ENCODE measurements around the gene WWOX. TPM values are rescaled to one million over a fixed set of nuclear protein-coding genes. Genes with fewer than 3 reads are reported as not detected.

Gene WWOX
- total RNA-seq, 1 donor from 2014 or later: 106 TPM

DNA sequence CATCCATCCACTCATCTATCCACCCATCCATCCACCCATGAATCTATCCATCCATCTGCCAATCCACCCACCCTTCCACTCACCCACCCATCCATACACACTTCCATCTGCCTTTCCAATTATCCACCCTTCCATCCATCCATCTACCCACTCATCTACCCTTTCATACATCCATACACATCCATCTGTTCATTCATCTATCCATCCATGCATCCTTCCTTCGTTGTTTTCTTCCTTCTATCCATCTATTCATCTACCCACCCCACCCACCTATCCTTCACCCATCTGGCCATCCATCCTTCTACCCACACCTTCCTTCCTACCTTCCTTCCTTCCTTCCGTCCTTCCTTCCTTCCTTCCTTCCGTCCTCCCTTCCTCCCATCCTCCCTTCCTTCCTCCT lies 106.1 kb downstream of the WWOX start:
- no peaks in the 10 kb centered on the region for H3K36me3 ChIP-seq
- no peaks in the 10 kb centered on the region for H3K27me3 ChIP-seq
- H3K9me3 ChIP-seq: no peaks in the 10 kb centered on the region
- no peak for DNase-seq (ENCODE audit: low spot score in 2 of 2)
- TF ChIP-seq, protein P1, sequence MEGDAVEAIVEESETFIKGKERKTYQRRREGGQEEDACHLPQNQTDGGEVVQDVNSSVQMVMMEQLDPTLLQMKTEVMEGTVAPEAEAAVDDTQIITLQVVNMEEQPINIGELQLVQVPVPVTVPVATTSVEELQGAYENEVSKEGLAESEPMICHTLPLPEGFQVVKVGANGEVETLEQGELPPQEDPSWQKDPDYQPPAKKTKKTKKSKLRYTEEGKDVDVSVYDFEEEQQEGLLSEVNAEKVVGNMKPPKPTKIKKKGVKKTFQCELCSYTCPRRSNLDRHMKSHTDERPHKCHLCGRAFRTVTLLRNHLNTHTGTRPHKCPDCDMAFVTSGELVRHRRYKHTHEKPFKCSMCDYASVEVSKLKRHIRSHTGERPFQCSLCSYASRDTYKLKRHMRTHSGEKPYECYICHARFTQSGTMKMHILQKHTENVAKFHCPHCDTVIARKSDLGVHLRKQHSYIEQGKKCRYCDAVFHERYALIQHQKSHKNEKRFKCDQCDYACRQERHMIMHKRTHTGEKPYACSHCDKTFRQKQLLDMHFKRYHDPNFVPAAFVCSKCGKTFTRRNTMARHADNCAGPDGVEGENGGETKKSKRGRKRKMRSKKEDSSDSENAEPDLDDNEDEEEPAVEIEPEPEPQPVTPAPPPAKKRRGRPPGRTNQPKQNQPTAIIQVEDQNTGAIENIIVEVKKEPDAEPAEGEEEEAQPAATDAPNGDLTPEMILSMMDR (IDR thresholded peaks at IDR 0.05): no peak
- H3K4me3 ChIP-seq: no peak overlapping the region
- H3K27ac ChIP-seq: no peak overlapping the region
- intact Hi-C loops (cut with DNase I): no loop called here
- no peaks in the 10 kb centered on the region for H3K4me1 ChIP-seq

DNA sequence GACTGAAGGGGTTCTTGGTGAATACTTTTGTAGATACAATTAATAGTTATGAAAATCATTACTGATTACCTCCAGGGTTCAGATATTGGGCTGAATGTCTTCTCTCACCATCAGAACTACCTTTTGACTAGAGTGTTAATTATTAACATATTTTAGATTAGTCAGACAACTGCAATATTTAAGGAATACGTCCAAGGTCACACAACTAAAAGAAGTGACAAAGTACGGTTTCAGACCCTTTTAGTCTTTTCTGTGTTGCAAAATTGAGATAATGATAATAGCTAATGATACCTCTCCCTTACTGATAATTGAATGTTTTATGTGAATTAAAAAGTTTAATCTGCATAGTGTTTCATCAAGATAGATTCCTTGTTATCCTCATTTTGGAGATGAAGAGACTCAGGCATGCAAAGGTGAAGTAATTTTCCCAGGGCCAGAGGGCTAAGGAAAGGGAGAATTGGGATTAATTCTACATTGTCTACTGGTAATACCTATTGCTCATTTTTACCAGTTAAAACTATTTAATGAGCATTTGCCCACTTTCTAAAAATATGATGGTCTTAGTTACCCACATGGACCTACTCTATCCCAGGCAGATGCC lies 107.3 kb downstream of the WWOX start:
- H3K27ac ChIP-seq: no peak overlapping the region
- H3K4me3 ChIP-seq: no peak overlapping the region
- no peaks in the 10 kb centered on the region for H3K9me3 ChIP-seq
- TF ChIP-seq, protein P1 (IDR thresholded peaks at IDR 0.05): no peak
- H3K4me1 ChIP-seq: no peaks in the 10 kb centered on the region
- no peaks in the 10 kb centered on the region for H3K36me3 ChIP-seq
- intact Hi-C loops (cut with DNase I): no loop called here
- no peaks in the 10 kb centered on the region for H3K27me3 ChIP-seq
- no peak for DNase-seq (ENCODE audit: low spot score in 2 of 2)

DNA sequence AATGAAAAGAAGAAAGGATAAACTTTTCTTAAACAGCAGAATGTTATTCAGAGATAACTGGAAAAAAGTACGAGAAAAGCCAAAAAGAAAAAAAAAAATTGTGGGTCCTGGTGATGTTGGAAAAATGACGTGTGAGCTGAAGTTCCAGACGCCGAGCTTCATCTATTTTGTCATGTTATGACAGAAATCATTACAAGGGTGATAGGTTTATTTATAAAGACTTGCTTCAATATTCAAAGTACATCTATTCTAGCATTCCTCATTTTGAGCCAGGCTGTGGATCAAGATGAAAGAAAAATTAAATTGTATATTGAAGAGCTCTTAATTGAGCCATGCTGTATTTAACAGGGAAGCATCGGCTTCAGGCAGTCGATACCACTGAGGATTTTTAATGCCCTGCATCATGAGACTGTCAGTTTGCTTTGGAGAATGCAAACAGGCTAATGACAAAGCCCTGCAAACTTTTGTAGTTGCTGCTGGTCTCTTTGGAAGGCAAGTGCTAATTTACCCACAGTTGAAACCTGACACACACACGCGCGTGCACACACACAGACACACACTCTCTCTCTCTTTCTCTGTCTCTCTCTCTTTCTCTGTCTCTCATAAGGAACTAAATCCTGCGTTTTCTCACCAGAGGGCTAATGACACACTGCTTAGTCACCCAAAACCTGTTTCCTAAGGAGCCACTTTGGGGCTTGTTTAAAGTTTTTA lies 110.7 kb downstream of the WWOX start:
- no peak overlapping the region for H3K27ac ChIP-seq

DNA sequence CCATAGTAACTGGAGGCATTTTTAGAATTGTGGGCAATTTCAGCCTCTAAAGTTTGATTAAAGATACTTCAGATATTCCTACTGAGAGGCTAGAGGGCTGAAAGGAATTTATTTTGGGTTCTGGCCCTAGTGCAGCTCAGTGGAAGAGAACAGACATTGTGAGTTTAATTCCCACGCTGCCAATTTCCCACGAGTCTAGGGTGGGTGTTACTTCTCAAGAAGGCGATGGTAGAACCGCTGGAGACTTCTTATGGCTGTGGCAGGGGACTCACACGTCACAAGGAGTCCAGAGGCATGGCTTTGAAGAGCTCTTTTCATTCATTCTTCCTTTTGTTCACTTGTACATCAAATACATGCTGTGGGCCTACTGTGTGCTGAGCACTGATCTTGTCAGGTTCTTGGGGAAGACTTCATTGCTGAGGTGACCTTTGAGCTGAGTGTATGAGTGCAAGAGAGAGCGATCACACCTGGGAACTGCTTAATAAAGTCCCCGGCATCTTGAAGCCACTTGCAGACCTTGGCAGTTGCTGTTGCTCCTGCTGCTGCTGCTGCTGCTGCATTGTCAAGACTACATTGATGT lies 111.7 kb downstream of the WWOX start:
- no peaks in the 10 kb centered on the region for H3K9me3 ChIP-seq
- intact Hi-C loops (cut with DNase I): no loop called here
- TF ChIP-seq, protein P1 (IDR thresholded peaks at IDR 0.05): no peak
- no peaks in the 10 kb centered on the region for H3K36me3 ChIP-seq
- no peak for DNase-seq (ENCODE audit: low spot score in 2 of 2)
- no peak overlapping the region for H3K27ac ChIP-seq
- no peak overlapping the region for H3K4me3 ChIP-seq
- H3K4me1 ChIP-seq: no peaks in the 10 kb centered on the region
- no peaks in the 10 kb centered on the region for H3K27me3 ChIP-seq

More for the DNA sequence above, 110.7 kb downstream of the WWOX start:
- no peaks in the 10 kb centered on the region for H3K27me3 ChIP-seq
- no peak overlapping the region for H3K4me3 ChIP-seq
- H3K9me3 ChIP-seq: no peaks in the 10 kb centered on the region
- no peaks in the 10 kb centered on the region for H3K4me1 ChIP-seq
- TF ChIP-seq, protein P1 (IDR thresholded peaks at IDR 0.05): no peak
- intact Hi-C loops (cut with DNase I): no loop called here
- H3K36me3 ChIP-seq: no peaks in the 10 kb centered on the region
- no peak for DNase-seq (ENCODE audit: low spot score in 2 of 2)

DNA sequence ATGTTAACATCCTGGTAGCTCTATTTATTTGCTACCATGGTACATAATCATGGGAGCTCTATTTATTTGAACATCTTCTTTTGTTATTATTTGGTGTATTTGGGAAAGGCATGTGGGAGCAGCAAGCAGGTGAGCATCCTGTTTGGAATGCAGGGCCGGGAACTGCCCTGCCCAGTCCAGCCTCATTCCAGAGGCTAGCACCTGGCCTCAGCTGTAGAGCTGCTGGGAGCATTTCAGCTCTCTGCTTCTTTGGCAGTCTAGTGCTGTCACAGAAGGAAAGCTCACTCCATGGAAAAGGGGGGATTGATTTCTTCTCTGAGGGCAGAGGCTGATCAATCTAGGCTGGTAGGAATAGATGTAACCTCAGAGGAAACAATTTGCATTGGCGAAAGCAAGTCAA lies 112.5 kb downstream of the WWOX start:
- TF ChIP-seq, protein P1 (IDR thresholded peaks at IDR 0.05): no peak
- Histone ChIP-seq H3K9me3 (no peaks in the 10 kb centered on the region), H3K4me3 (no peak overlapping the region), H3K27me3 (no peaks in the 10 kb centered on the region), H3K27ac (no peak overlapping the region), H3K4me1 (no peaks in the 10 kb centered on the region), H3K36me3 (no peaks in the 10 kb centered on the region)
- DNase-seq (ENCODE audit: low spot score in 2 of 2): no peak
- intact Hi-C loops (cut with DNase I): no loop called here
